Peyer's patch (tissue), 4 donors: ENCODE measurements around the gene INTS1.

Experiments
- CTCF ChIP-seq, 6 experiments: fragments of 450-650 bp in 4 of 6; fragments of 200-600 bp in 2 of 6; sonication (generic) in 1 of 6; IDR thresholded peaks; one replicate each; pipeline ENCODE4 v1.5.1; 2017 to 2019; ENCODE audit warnings: antibody characterized with exemption in 6 of 6, mild to moderate bottlenecking in 3 of 6, moderate library complexity in 1 of 6
- POLR2A ChIP-seq, 2 donors: fragments of 450-650 bp; IDR thresholded peaks; one replicate each; pipeline ENCODE4 v1.5.1; 2017; ENCODE audit warnings: antibody characterized with exemption in 2 of 2, mild to moderate bottlenecking in 2 of 2, moderate library complexity in 2 of 2

- TF ChIP-seq CTCF (IDR thresholded peaks at IDR 0.05) (no peak), POLR2A (IDR thresholded peaks at IDR 0.05) (no peak)
These were observed 58.8 kb downstream of the INTS1 start for GRCh38 chr7:1445341-1445740.
